Endodermal cell (in vitro differentiated cells): ENCODE data around the gene ZSWIM6. TPM values are rescaled to one million over a fixed set of nuclear protein-coding genes. Genes with fewer than 3 reads are reported as not detected.

Source experiments
- DNase-seq: peaks from one replicate; pipeline ENCODE4 v3.0.0-alpha.2; 2017
- H3K27ac ChIP-seq: 2 replicates; pipeline ENCODE4 v1.5.1; 2013; ENCODE audit warnings: mild to moderate bottlenecking, low read depth, low read length, moderate library complexity
- H3K27me3 ChIP-seq: 2 replicates; pipeline ENCODE4 v1.6.1; 2013; ENCODE audit warnings: mild to moderate bottlenecking, low read length, moderate library complexity; ENCODE audit not compliant: insufficient read depth, control insufficient read depth, poor library complexity, severe bottlenecking
- H3K36me3 ChIP-seq: 2 replicates; pipeline ENCODE4 v1.7.0; 2013; ENCODE audit warnings: mild to moderate bottlenecking, low read length, moderate library complexity; ENCODE audit not compliant: control insufficient read depth, insufficient read depth
- H3K4me1 ChIP-seq: one replicate; pipeline ENCODE4 v1.7.0; 2013; ENCODE audit warnings: low read length; ENCODE audit not compliant: control insufficient read depth, insufficient read depth
- H3K4me3 ChIP-seq: 2 replicates; pipeline ENCODE4 v1.5.1; 2013; ENCODE audit warnings: mild to moderate bottlenecking, low read length, moderate library complexity
- H3K9ac ChIP-seq: 2 replicates; pipeline ENCODE4 v1.6.1; 2013; ENCODE audit warnings: mild to moderate bottlenecking, low read length, moderate library complexity; ENCODE audit not compliant: poor library complexity, severe bottlenecking; ENCODE audit errors: extremely low read depth
- H3K9me3 ChIP-seq: 2 replicates; pipeline ENCODE4 v1.6.1; 2013; ENCODE audit warnings: mild to moderate bottlenecking, low read length, moderate library complexity; ENCODE audit not compliant: control insufficient read depth
- H3K27ac Mint-ChIP-seq: 2 replicates; pipeline ENCODE4 v1.8.0; 2020; ENCODE audit warnings: mixed read lengths
- H3K27me3 Mint-ChIP-seq: 2 replicates; pipeline ENCODE4 v1.8.0; 2021; ENCODE audit warnings: mild to moderate bottlenecking, mixed read lengths; ENCODE audit not compliant: insufficient read depth
- H3K36me3 Mint-ChIP-seq: 2 replicates; pipeline ENCODE4 v1.8.0; 2020; ENCODE audit warnings: low read depth, mixed read lengths
- H3K4me1 Mint-ChIP-seq: 2 replicates; pipeline ENCODE4 v1.8.0; 2020; ENCODE audit warnings: mixed read lengths
- H3K4me3 Mint-ChIP-seq: 2 replicates; pipeline ENCODE4 v1.8.0; 2020; ENCODE audit warnings: mild to moderate bottlenecking, moderate library complexity, mixed read lengths
- H3K9me3 Mint-ChIP-seq: 2 replicates; pipeline ENCODE4 v1.8.0; 2020; ENCODE audit warnings: mild to moderate bottlenecking, mixed read lengths
- CTCF ChIP-seq: fragments of 200-600 bp; sonication (generic); conservative IDR thresholded peaks from 2 replicates; pipeline ENCODE4 v1.5.0; 2021; ENCODE audit warnings: antibody characterized with exemption, mild to moderate bottlenecking
- WGBS, 2 experiments: methylation state at CpG; one replicate each; pipeline versions ENCODE4 v1.1.5 to v1.1.7; 2013; ENCODE audit warnings: missing lambda C conversion rate in 2 of 2, mixed read lengths in 1 of 2; ENCODE audit not compliant: insufficient coverage in 1 of 2, insufficient read length in 1 of 2; 5-methylcytosine and 5-hydroxymethylcytosine counted together
- total RNA-seq, 2 donors: library from RNA; stranded (reverse); fragmentation: NEBNext Ultra II Directional in 1 of 2; extraction: Animal tissue kit (Norgen Biotek cat#: 25700) in 1 of 2; gene quantifications; 2 replicates in 1 of 2; 3 replicates in 1 of 2; pipeline ENCODE4 v1.2.1, GENCODE V29; 2021

Gene ZSWIM6
- total RNA-seq, 2 donors from 2014 or later = 18.1 to 18.8 TPM

GRCh38 chr5:61407706-61408270, 75.7 kb downstream of the ZSWIM6 start:
- WGBS, 2 experiments = 86% methylated on average over 1 of the region's 1 CpG; no CpG with 5 or more reads in 1 of the 2 experiments

GRCh38 chr5:61408476-61409168, 76.6 kb downstream of the ZSWIM6 start:
- peak overlapping the region; percentile 94 for H3K9ac ChIP-seq

More at GRCh38 chr5:61407706-61408270, 75.7 kb downstream of the ZSWIM6 start:
- Mint-ChIP-seq H3K36me3 (peaks cover 2% of the 10 kb centered on the region), H3K9me3 (no peaks in the 10 kb centered on the region), H3K4me1 (peaks cover 33% of the 10 kb centered on the region), H3K4me3 (peak overlapping the region; percentile 74), H3K27ac (peak overlapping the region; percentile 99), H3K27me3 (no peaks in the 10 kb centered on the region)
- peak overlapping the region; percentile 94 for H3K9ac ChIP-seq
- peaks cover 5% of the 10 kb centered on the region for H3K4me1 ChIP-seq
- no peak for TF ChIP-seq CTCF
- DNase-seq = no peak
- peak overlapping the region; percentile 97 for H3K4me3 ChIP-seq
- H3K27me3 ChIP-seq = no peaks in the 10 kb centered on the region
- H3K27ac ChIP-seq = peak overlapping the region; percentile 91
- no peaks in the 10 kb centered on the region for H3K9me3 ChIP-seq
- H3K36me3 ChIP-seq = no peaks in the 10 kb centered on the region

GRCh38 chr5:61409568-61409967, 77.5 kb downstream of the ZSWIM6 start:
- Histone ChIP-seq H3K27ac (no peak overlapping the region), H3K36me3 (no peaks in the 10 kb centered on the region), H3K9me3 (no peaks in the 10 kb centered on the region), H3K4me1 (peaks cover 5% of the 10 kb centered on the region), H3K27me3 (peaks cover 9% of the 10 kb centered on the region), H3K9ac (peak overlapping the region; percentile 42), H3K4me3 (peak overlapping the region; percentile 97)
- no peaks in the 10 kb centered on the region for H3K27me3 Mint-ChIP-seq
- H3K36me3 Mint-ChIP-seq = peaks cover 2% of the 10 kb centered on the region
- H3K27ac Mint-ChIP-seq = peak overlapping the region; percentile 0
- 47 to 50% methylated on average over 1 to 2 of the region's 2 CpGs for WGBS, 2 experiments
- H3K4me3 Mint-ChIP-seq = peak overlapping the region; percentile 74
- H3K4me1 Mint-ChIP-seq = peaks cover 36% of the 10 kb centered on the region
- TF ChIP-seq CTCF = no peak
- no peaks in the 10 kb centered on the region for H3K9me3 Mint-ChIP-seq
- DNase-seq = no peak

More at GRCh38 chr5:61408476-61409168, 76.6 kb downstream of the ZSWIM6 start:
- H3K4me3 Mint-ChIP-seq = peak overlapping the region; percentile 74
- H3K4me1 ChIP-seq = peaks cover 5% of the 10 kb centered on the region
- H3K27ac Mint-ChIP-seq = peak overlapping the region; percentile 99
- no peaks in the 10 kb centered on the region for H3K36me3 ChIP-seq
- no peaks in the 10 kb centered on the region for H3K27me3 ChIP-seq
- peak overlapping the region; percentile 91 for H3K27ac ChIP-seq
- H3K27me3 Mint-ChIP-seq = no peaks in the 10 kb centered on the region
- H3K4me1 Mint-ChIP-seq = peaks cover 30% of the 10 kb centered on the region
- TF ChIP-seq CTCF = no peak
- H3K9me3 Mint-ChIP-seq = no peaks in the 10 kb centered on the region
- WGBS, 2 experiments = 0 to 1% methylated on average over 3 to 28 of the region's 28 CpGs
- H3K36me3 Mint-ChIP-seq = peaks cover 2% of the 10 kb centered on the region
- DNase-seq = peak; percentile 99
- peak overlapping the region; percentile 97 for H3K4me3 ChIP-seq
- H3K9me3 ChIP-seq = no peaks in the 10 kb centered on the region
